Transverse colon (tissue), 4 donors: ENCODE data around the gene MAP1A. TPM values are rescaled to one million over a fixed set of nuclear protein-coding genes. Genes with fewer than 3 reads are reported as not detected.

Source experiments
- DNase-seq: peaks from one replicate; pipeline ENCODE4 v3.0.0-alpha.2; 2019
- H3K27ac ChIP-seq, 4 donors: fragments of 200-600 bp; sonication (generic); 2 replicates each; pipeline ENCODE4 v1.5.1; 2016 to 2018; ENCODE audit warnings: inconsistent platforms in 4 of 4
- H3K27me3 ChIP-seq: fragments of 200-600 bp; sonication (generic); 2 replicates; pipeline ENCODE4 v1.5.1; 2017; ENCODE audit warnings: inconsistent platforms
- H3K36me3 ChIP-seq, 4 donors: fragments of 200-600 bp; sonication (generic); 2 replicates each; pipeline ENCODE4 v1.5.1; 2017 to 2019; ENCODE audit warnings: inconsistent platforms in 4 of 4
- H3K4me1 ChIP-seq, 4 donors: fragments of 200-600 bp; sonication (generic); 2 replicates each; pipeline ENCODE4 v1.5.1; 2017 to 2020; ENCODE audit warnings: inconsistent platforms in 4 of 4
- H3K4me3 ChIP-seq, 4 donors: fragments of 200-600 bp; sonication (generic); 1 replicate in 1 of 4; 2 replicates in 3 of 4; pipeline versions ENCODE4 v1.5.1 to v1.6.1; 2017 to 2019; ENCODE audit warnings: inconsistent platforms in 4 of 4
- H3K9me3 ChIP-seq, 2 donors: fragments of 200-600 bp; sonication (generic); 2 replicates each; pipeline ENCODE4 v1.5.1; 2017 to 2019; ENCODE audit warnings: inconsistent platforms in 2 of 2
- EP300 ChIP-seq: sonication (generic); formaldehyde crosslinking; IDR thresholded peaks from one replicate; pipeline ENCODE4 v1.6.1; 2017; ENCODE audit warnings: antibody characterized with exemption, low read depth
- POLR2A ChIP-seq: fragments of 450-650 bp; IDR thresholded peaks from one replicate; pipeline ENCODE4 v1.6.1; 2016; ENCODE audit warnings: antibody characterized with exemption, mild to moderate bottlenecking, moderate library complexity
- POLR2AphosphoS5 ChIP-seq, 3 donors: sonication (generic); formaldehyde crosslinking; IDR thresholded peaks; one replicate each; pipeline ENCODE4 v1.6.1; 2016; ENCODE audit warnings: antibody characterized with exemption in 3 of 3
- WGBS, 2 donors: methylation state at CpG; one replicate each; pipeline ENCODE4 v1.1.5; 2018; ENCODE audit warnings: low coverage in 1 of 2; 5-methylcytosine and 5-hydroxymethylcytosine counted together
- in situ Hi-C, 4 donors: fragments of 200-750 bp; cut with MboI; loops; one replicate each; pipeline versions ENCODE4 v1.15.0 to v1.15.1; 2017; ENCODE audit warnings: low sequenced_read_pairs in 3 of 4, low pct_ligation_motif_present in 1 of 4, low pct_unique_long_range_greater_than_20kb in 1 of 4
- intact Hi-C: fragments of 100-400 bp; cut with DNase I; formaldehyde crosslinking; loops from one replicate; pipeline ENCODE4 v1.15.1; 2023; ENCODE audit warnings: low total_unique reads
- total RNA-seq, 4 donors: library from RNA; depleted of rRNA; stranded (reverse); fragments of >200 nt; gene quantifications; one replicate each; pipeline ENCODE4 v1.1.0, GENCODE V29; 2016
- TF ChIP-seq, protein P1 (sequence below), 5 experiments: fragments of 200-600 bp in 3 of 5; fragments of 450-650 bp in 2 of 5; sonication (generic) in 3 of 5; IDR thresholded peaks; 1 replicate in 2 of 5; 2 replicates in 3 of 5; pipeline ENCODE4 v1.5.1; 2016 to 2017; ENCODE audit warnings: antibody characterized with exemption in 5 of 5, inconsistent platforms in 3 of 5, mild to moderate bottlenecking in 2 of 5, moderate library complexity in 1 of 5

The MAP1A gene
- total RNA-seq, 4 donors from 2014 or later = 6.3 to 14.6 (median 9.8) TPM

DNA sequence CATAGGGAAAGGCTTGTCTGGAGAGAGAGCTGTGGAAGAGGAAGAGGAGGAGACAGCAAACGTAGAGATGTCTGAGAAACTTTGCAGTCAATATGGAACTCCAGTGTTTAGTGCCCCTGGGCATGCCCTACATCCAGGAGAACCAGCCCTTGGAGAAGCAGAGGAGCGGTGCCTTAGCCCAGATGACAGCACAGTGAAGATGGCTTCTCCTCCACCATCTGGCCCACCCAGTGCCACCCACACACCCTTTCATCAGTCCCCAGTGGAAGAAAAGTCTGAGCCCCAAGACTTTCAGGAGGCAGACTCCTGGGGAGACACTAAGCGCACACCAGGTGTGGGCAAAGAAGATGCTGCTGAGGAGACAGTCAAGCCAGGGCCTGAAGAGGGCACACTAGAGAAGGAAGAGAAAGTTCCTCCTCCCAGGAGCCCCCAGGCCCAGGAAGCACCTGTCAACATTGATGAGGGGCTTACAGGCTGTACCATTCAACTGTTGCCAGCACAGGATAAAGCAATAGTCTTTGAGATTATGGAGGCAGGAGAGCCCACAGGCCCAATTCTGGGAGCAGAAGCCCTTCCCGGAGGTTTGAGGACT lies 6.9 kb downstream of the MAP1A start:
- H3K4me3 ChIP-seq = no peak overlapping the region
- no peaks in the 10 kb centered on the region for H3K27me3 ChIP-seq
- H3K27ac ChIP-seq = no peak overlapping the region
- H3K9me3 ChIP-seq = no peaks in the 10 kb centered on the region
- peaks cover 0 to 4% (median 0%) of the 10 kb centered on the region in 4 donors for H3K36me3 ChIP-seq
- 82 to 86% methylated on average over 2 to 4 of the region's 4 CpGs for WGBS, 2 donors
- in situ Hi-C loops (no loop called here), intact Hi-C loops (no loop called here)
- H3K4me1 ChIP-seq = peaks cover 0 to under 1% (median 0%) of the 10 kb centered on the region in 4 donors
- no peak for DNase-seq
- no peak for TF ChIP-seq POLR2AphosphoS5 (IDR thresholded peaks at IDR 0.05)
- TF ChIP-seq, protein P1, sequence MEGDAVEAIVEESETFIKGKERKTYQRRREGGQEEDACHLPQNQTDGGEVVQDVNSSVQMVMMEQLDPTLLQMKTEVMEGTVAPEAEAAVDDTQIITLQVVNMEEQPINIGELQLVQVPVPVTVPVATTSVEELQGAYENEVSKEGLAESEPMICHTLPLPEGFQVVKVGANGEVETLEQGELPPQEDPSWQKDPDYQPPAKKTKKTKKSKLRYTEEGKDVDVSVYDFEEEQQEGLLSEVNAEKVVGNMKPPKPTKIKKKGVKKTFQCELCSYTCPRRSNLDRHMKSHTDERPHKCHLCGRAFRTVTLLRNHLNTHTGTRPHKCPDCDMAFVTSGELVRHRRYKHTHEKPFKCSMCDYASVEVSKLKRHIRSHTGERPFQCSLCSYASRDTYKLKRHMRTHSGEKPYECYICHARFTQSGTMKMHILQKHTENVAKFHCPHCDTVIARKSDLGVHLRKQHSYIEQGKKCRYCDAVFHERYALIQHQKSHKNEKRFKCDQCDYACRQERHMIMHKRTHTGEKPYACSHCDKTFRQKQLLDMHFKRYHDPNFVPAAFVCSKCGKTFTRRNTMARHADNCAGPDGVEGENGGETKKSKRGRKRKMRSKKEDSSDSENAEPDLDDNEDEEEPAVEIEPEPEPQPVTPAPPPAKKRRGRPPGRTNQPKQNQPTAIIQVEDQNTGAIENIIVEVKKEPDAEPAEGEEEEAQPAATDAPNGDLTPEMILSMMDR (IDR thresholded peaks at IDR 0.05) = no peak
- TF ChIP-seq EP300 = no peak
- TF ChIP-seq POLR2A = no peak

DNA sequence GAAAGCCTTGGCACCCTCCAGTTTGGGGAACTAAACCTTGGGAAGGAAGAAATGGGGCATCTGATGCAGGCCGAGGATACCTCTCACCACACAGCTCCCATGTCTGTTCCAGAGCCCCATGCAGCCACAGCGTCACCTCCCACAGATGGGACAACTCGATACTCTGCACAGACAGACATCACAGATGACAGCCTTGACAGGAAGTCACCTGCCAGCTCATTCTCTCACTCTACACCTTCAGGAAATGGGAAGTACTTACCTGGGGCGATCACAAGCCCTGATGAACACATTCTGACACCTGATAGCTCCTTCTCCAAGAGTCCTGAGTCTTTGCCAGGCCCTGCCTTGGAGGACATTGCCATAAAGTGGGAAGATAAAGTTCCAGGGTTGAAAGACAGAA lies 7.7 kb downstream of the MAP1A start:
- H3K36me3 ChIP-seq = peaks cover 0 to 4% (median 0%) of the 10 kb centered on the region in 4 donors
- no peak overlapping the region for H3K4me3 ChIP-seq
- TF ChIP-seq EP300 = no peak
- TF ChIP-seq POLR2AphosphoS5 (IDR thresholded peaks at IDR 0.05) = no peak
- no peaks in the 10 kb centered on the region for H3K4me1 ChIP-seq
- H3K9me3 ChIP-seq = no peaks in the 10 kb centered on the region
- no peaks in the 10 kb centered on the region for H3K27me3 ChIP-seq
- no peak for DNase-seq
- H3K27ac ChIP-seq = no peak overlapping the region
- in situ Hi-C loops (no loop called here), intact Hi-C loops (no loop called here)
- WGBS, 2 donors = 80% methylated on average over 4 of the region's 4 CpGs; no CpG with 5 or more reads in 1 of the 2 donors

DNA sequence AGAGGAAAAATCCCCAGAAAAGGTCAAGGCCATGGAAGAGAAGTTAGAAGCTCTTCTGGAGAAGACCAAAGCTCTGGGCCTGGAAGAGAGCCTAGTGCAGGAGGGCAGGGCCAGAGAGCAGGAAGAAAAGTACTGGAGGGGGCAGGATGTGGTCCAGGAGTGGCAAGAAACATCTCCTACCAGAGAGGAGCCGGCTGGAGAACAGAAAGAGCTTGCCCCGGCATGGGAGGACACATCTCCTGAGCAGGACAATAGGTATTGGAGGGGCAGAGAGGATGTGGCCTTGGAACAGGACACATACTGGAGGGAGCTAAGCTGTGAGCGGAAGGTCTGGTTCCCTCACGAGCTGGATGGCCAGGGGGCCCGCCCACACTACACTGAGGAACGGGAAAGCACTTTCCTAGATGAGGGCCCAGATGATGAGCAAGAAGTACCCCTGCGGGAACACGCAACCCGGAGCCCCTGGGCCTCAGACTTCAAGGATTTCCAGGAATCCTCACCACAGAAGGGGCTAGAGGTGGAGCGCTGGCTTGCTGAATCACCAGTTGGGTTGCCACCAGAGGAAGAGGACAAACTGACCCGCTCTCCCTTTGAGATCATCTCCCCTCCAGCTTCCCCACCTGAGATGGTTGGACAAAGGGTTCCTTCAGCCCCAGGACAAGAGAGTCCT lies 9.0 kb downstream of the MAP1A start:
- H3K36me3 ChIP-seq = peaks cover 0 to 4% (median 0%) of the 10 kb centered on the region in 4 donors
- no peak for TF ChIP-seq POLR2AphosphoS5 (IDR thresholded peaks at IDR 0.05)
- TF ChIP-seq POLR2A = no peak
- TF ChIP-seq, protein P1 (IDR thresholded peaks at IDR 0.05) = no peak
- TF ChIP-seq EP300 = no peak
- no peaks in the 10 kb centered on the region for H3K27me3 ChIP-seq
- H3K9me3 ChIP-seq = no peaks in the 10 kb centered on the region
- no peak overlapping the region for H3K27ac ChIP-seq
- in situ Hi-C loops = no loop called here
- peaks cover 0 to 4% (median 2%) of the 10 kb centered on the region in 4 donors for H3K4me1 ChIP-seq
- 70 to 87% methylated on average over 4 to 11 of the region's 11 CpGs for WGBS, 2 donors
- H3K4me3 ChIP-seq = no peak overlapping the region
- DNase-seq = no peak
- intact Hi-C loops = no loop called here

DNA sequence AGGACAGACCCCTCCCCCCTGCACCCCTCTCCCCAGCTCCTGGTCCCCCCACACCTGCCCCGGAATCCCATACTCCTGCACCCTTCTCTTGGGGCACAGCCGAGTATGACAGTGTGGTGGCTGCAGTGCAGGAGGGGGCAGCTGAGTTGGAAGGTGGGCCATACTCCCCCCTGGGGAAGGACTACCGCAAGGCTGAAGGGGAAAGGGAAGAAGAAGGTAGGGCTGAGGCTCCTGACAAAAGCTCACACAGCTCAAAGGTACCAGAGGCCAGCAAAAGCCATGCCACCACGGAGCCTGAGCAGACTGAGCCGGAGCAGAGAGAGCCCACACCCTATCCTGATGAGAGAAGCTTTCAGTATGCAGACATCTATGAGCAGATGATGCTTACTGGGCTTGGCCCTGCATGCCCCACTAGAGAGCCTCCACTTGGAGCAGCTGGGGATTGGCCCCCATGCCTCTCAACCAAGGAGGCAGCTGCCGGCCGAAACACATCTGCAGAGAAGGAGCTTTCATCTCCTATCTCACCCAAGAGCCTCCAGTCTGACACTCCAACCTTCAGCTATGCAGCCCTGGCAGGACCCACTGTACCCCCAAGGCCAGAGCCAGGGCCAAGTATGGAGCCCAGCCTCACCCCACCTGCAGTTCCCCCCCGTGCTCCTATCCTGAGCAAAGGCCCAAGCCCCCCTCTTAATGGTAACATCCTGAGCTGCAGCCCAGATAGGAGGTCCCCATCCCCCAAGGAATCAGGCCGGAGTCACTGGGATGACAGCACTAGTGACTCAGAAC lies 9.8 kb downstream of the MAP1A start:
- H3K36me3 ChIP-seq = peaks cover 0 to 4% (median 0%) of the 10 kb centered on the region in 4 donors
- peaks cover 0 to 11% (median 4%) of the 10 kb centered on the region in 4 donors for H3K4me1 ChIP-seq
- WGBS, 2 donors = 77% methylated on average over 9 of the region's 9 CpGs; no CpG with 5 or more reads in 1 of the 2 donors
- TF ChIP-seq, protein P1 (IDR thresholded peaks at IDR 0.05) = no peak
- no peak for TF ChIP-seq POLR2A
- no peak for TF ChIP-seq POLR2AphosphoS5 (IDR thresholded peaks at IDR 0.05)
- TF ChIP-seq EP300 = no peak
- DNase-seq = no peak
- H3K9me3 ChIP-seq = no peaks in the 10 kb centered on the region
- H3K4me3 ChIP-seq = no peak overlapping the region
- intact Hi-C loops (no loop called here), in situ Hi-C loops (no loop called here)
- H3K27ac ChIP-seq = no peak overlapping the region
- H3K27me3 ChIP-seq = no peaks in the 10 kb centered on the region
